Fibroblast of skin of left biceps (primary cell): ENCODE data around the gene MARCHF10.

ENCODE experiments used
- DNase-seq, 2 experiments: peaks; one replicate each; pipeline ENCODE4 v3.0.0-alpha.2; 2013; ENCODE audit warnings: low read depth in 2 of 2

MARCHF10 gene

GRCh38 chr17:62822080-62822904 lies 14.2 kb upstream of the MARCHF10 start:
- DNase-seq = no peak

- no peak for DNase-seq
Measured at GRCh38 chr17:62821189-62822079, 13.3 kb upstream of the MARCHF10 start.

- DNase-seq = peak; percentile 90 to 93
Measured at GRCh38 chr17:62819511-62820221, 11.6 kb upstream of the MARCHF10 start.

GRCh38 chr17:62818526-62818925 lies 10.4 kb upstream of the MARCHF10 start:
- no peak for DNase-seq

GRCh38 chr17:62816282-62816839 lies 8.2 kb upstream of the MARCHF10 start:
- no peak for DNase-seq

- no peak for DNase-seq
Measured at GRCh38 chr17:62809656-62810055, 1.5 kb upstream of the MARCHF10 start.

GRCh38 chr17:62808576-62808970 lies 459 bp upstream of the MARCHF10 start:
- no peak for DNase-seq

- DNase-seq = no peak
Measured at GRCh38 chr17:62805234-62805633, 2.9 kb downstream of the MARCHF10 start.

GRCh38 chr17:62804822-62805221 lies 3.3 kb downstream of the MARCHF10 start:
- DNase-seq = no peak

- no peak for DNase-seq
Measured at GRCh38 chr17:62804025-62804424, 4.1 kb downstream of the MARCHF10 start.

- no peak for DNase-seq
Measured at GRCh38 chr17:62802561-62803205, 5.4 kb downstream of the MARCHF10 start.

GRCh38 chr17:62801553-62802114 lies 6.5 kb downstream of the MARCHF10 start:
- DNase-seq = no peak

- no peak for DNase-seq
Measured at GRCh38 chr17:62800585-62800984, 7.5 kb downstream of the MARCHF10 start.

GRCh38 chr17:62797959-62798358 lies 10.2 kb downstream of the MARCHF10 start:
- DNase-seq = no peak

- DNase-seq = no peak
Measured at GRCh38 chr17:62796291-62796690, 11.8 kb downstream of the MARCHF10 start.

- no peak for DNase-seq
Measured at GRCh38 chr17:62794666-62794971, 13.5 kb downstream of the MARCHF10 start.

- no peak for DNase-seq
Measured at GRCh38 chr17:62793919-62794665, 14.0 kb downstream of the MARCHF10 start.

GRCh38 chr17:62792447-62792800 lies 15.7 kb downstream of the MARCHF10 start:
- no peak for DNase-seq

- DNase-seq = no peak
Measured at GRCh38 chr17:62791767-62792446, 16.2 kb downstream of the MARCHF10 start.

GRCh38 chr17:62791235-62791734 lies 16.8 kb downstream of the MARCHF10 start:
- DNase-seq = peak; percentile 86
